Measurements from ENCODE around the gene FAM221A.

- TF ChIP-seq MYBL2 (IDR thresholded peaks at IDR 0.05; ENCODE audit: low read depth): no peak
- TF ChIP-seq MYBL2 (CRISPR knock-in tag; IDR thresholded peaks at IDR 0.05; ENCODE audit: borderline replicate concordance): no peak
- TF ChIP-seq PHF8 (IDR thresholded peaks at IDR 0.05; ENCODE audit: borderline replicate concordance, low read length): no peak
- TF ChIP-seq SIRT6 (IDR thresholded peaks at IDR 0.05; ENCODE audit: low read depth, low read length): no peak
Observed at GRCh38 chr7:23746629-23747028, 66.6 kb downstream of the FAM221A start.

All from K562 (cell line).